ENCODE data around the gene CT45A9.
"Not testable (repeated sequence)": the region's sequence is repeated elsewhere in the genome, so short reads cannot be mapped to it uniquely, and the experiment has no call there.

The CT45A9 gene, protein sequence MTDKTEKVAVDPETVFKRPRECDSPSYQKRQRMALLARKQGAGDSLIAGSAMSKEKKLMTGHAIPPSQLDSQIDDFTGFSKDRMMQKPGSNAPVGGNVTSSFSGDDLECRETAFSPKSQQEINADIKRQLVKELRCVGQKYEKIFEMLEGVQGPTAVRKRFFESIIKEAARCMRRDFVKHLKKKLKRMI

GRCh38 chrX:135871712-135872111 is at the start of gene CT45A9:
Gene CT45A9 (minus strand): TSS chrX:135871812. CDS start chrX:135868061, 3,751 bp downstream.
- not testable (repeated sequence) for DNase-seq

DNA sequence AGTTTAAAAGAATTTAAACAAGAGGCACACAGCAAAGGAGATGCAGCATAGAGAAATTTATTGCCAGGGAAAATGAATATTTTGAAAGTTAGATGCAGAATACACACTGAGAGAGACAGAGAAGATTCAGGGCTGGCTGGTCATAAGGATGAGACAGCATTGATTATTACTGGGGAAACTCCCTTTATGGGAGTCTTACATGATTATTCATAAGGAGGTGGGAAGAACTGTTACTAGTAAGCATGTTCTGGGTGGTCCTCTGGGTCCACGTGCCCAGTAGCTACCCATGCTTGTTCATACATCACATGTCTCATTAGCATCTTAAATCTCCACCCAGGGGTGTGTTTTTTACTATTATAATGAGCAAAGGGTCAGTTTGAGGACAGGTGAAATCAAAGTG is 48.9 kb upstream of the CT45A9 start:
- not testable (repeated sequence) for DNase-seq

- no peak for DNase-seq
Measured at GRCh38 chrX:135914404-135914803, 42.8 kb upstream of the CT45A9 start.

DNA sequence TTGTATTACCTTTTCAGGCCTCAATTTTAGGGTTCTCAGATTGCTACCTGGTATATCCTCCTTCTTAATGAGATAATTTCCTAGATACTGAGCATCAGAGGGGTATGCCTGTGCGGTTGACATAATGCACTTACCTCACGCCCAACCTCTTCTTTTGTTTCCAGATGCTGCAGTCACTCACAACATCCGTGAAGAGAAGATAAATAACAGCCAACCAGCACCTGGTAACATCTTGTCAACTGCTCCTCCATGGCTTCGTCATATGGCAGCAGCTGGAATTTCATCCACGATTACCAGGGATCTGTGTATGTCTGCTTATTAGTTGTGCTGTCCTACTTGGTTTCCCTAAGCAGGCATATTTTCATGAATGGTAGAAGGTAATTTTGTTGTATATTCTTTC is 38.6 kb upstream of the CT45A9 start:
- DNase-seq = no peak

DNA sequence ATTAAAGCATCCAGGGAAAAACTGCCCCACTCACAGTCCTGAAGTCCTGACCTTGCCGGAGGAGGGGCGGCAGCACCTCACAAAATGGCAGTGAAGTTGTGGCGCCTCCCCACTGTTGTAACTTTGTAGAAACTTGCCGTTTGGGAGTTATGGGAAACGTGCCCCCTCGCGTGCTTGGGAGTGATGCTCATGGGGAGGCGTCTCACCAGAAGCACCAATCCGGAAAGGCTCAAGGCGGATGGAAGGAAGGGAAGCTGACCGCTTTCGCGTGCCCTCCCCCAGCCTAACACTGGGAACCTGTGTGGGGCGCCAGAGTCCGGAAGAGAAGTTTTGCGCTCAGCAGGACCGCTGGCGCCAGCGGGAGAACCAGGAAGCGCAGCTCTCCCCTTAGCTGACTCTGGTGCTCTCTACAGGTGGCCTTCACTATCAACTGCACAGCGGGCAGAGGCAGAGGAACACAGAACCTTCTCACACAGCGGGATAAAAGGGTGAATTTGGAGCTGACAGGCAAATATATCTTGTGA is 21.7 kb upstream of the CT45A9 start, which contains the start of the genes CT45A10 and SAGE1:
Gene CT45A10, minus strand, starts transcription at position 151 of the 524 bp plus-strand sequence. CDS start 8,100 bp downstream, outside the sequence.
Gene SAGE1, plus strand, starts transcription at position 423 of the 524 bp plus-strand sequence. CDS start 2,527 bp downstream, outside the sequence.
- no peak for DNase-seq

GRCh38 chrX:135892781-135893180 is 21.2 kb upstream of the CT45A9 start:
- DNase-seq = no peak

DNA sequence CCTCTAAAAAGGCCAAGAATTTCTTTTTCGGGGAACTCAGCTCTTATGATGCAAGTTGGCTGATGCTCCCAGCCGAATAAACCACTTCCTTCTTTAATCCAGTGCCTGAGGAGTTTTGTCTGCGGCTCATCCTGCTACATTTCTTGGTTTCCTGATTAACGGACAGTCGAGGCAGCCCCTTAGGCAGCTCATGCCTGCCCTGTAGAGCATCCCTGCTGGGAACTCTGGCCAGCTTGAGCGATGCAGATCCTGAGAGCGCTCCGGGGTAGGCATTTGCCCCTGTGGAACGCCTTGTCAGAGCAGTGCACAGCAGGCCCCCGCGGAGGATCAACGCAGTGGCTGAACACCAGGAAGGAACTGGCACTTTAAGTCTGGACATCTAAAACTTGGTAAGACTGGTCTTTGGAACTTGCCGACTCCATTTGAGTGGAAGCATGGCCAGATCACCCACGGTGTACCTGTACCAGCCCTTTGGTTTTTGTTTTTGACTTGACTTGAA is 18.5 kb upstream of the CT45A9 start:
- DNase-seq = no peak

GRCh38 chrX:135888976-135889375 is 17.4 kb upstream of the CT45A9 start:
- DNase-seq = not testable (repeated sequence)

DNA sequence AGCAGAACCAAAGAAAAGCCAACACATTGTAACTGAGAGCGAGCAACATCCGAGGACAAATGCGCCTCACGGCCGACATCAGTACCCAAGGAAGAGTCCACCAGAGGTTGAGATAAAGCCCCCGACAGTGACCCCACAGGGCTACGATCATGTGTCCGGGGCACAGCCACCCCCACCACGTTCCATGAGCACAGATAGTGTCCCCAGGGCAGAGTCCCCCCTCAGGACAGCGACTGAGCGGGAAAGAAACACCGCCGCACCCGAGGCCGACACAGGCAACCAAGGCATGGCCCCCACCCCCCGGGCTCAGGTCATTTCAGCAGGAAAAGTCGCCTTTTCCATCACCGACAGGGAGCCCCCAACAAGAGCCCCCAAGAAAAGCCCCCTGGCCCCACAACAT is 16.6 kb upstream of the CT45A9 start:
- not testable (repeated sequence) for DNase-seq

DNA sequence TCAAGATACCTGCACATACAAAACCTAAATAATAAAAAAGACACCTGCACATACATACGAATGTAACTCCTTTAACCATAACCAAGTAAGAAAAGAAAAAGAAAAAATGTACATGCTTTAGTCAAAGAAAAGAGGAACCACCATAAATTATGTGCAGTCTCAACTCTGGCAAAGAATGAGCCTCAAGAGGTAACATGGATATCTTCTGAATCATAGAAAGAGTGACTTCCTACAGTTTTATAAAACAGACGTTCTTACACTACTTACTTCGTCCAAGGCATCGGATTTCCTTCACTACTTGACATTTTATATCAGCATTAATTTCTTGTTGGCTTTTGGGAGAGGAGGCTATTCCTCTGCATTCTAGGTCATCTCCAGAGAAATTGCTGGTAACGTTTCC is 11.1 kb upstream of the CT45A9 start:
- not testable (repeated sequence) for DNase-seq

DNA sequence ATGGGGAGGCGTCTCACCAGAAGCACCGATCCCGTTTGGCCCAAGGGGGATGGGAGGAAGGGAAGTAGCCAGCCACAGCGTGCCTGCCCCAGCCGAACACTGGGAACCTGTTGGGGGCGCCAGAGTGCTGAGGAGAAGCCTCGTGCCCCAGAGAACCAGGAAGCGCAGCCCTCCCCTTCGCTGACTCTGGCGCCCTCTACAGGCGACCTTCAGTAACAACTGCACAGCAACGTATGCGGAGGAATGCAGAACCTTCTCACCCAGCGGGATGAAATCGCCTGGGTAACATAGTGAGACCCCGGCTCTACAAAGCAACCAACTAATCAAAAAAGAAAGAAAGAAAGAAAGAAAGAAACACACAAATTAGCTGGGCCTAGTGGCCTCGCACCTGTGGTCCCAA is 17.2 kb downstream of the CT45A9 start, which contains the start of gene CT45A8:
Gene CT45A8, minus strand, starts transcription at position 101 of the 400 bp plus-strand sequence. CDS start 3,755 bp downstream, outside the sequence.
- DNase-seq = not testable (repeated sequence)

GRCh38 chrX:135837180-135837579 is 34.4 kb downstream of the CT45A9 start, which contains the start of gene CT45A7:
Gene CT45A7 (minus strand): TSS chrX:135837280. CDS start chrX:135833533, 3,747 bp downstream.
- not testable (repeated sequence) for DNase-seq

GRCh38 chrX:135819912-135820311 is 51.7 kb downstream of the CT45A9 start, which contains the start of gene CT45A2:
Gene CT45A2 (minus strand): TSS chrX:135820012. CDS start chrX:135816265, 3,747 bp downstream.
- DNase-seq = not testable (repeated sequence)
